ENCODE measurements around the gene SNX24.

Gene SNX24

GRCh38 chr5:122947772-122948171 lies 102.4 kb downstream of the SNX24 start:
- peaks cover 0 to 63% (median 0%) of the 10 kb centered on the region in 11 experiments; a peak in 5 of 22 replicates for H3K36me3 ChIP-seq
- no peaks in the 10 kb centered on the region for H3K27me3 ChIP-seq
- TF ChIP-seq Cebpa-rat (IDR thresholded peaks at IDR 0.05), result no peak
- peak overlapping the region in 9 of 11 experiments; percentile 9 to 76 (median 60); a peak in 14 of 22 replicates for H3K4me2 ChIP-seq
- H3K4me3 ChIP-seq, result no peak overlapping the region
- no peak overlapping the region for H3K27ac ChIP-seq
- 0 out of 22 replicates have a peak, but pooled peaks cover 0 to 3% (median 0%) of the 10 kb centered on the region in 11 experiments for H3K9me3 ChIP-seq (replicated peaks in 1 of 11)
- H3K9ac ChIP-seq, result no peak overlapping the region
- peaks cover 0 to 37% (median 0%) of the 10 kb centered on the region in 11 experiments; a peak in 3 of 22 replicates for H4K20me1 ChIP-seq
- peaks cover 13 to 24% (median 19%) of the 10 kb centered on the region in 10 experiments for H3K4me1 ChIP-seq

- no peak overlapping the region for H3K9ac ChIP-seq
- H3K4me2 ChIP-seq, result peak overlapping the region in 8 of 11 experiments; percentile 31 to 76 (median 62); a peak in 14 of 22 replicates
- peaks cover 13 to 21% (median 19%) of the 10 kb centered on the region in 10 experiments for H3K4me1 ChIP-seq
- peaks cover 0 to 32% (median 0%) of the 10 kb centered on the region in 11 experiments; a peak in 3 of 22 replicates for H4K20me1 ChIP-seq
- H3K27me3 ChIP-seq, result no peaks in the 10 kb centered on the region
- H3K36me3 ChIP-seq, result peaks cover 0 to 59% (median 0%) of the 10 kb centered on the region in 11 experiments; a peak in 5 of 22 replicates
- no peak overlapping the region for H3K4me3 ChIP-seq
- TF ChIP-seq Cebpa-rat (IDR thresholded peaks at IDR 0.05), result peak in 3 of 11 experiments; percentile 18 to 61 (median 28); a peak in 4 of 22 replicates
- no peak overlapping the region for H3K27ac ChIP-seq
- H3K9me3 ChIP-seq (replicated peaks in 1 of 11), result 0 out of 22 replicates have a peak, but pooled peaks cover 0 to 3% (median 0%) of the 10 kb centered on the region in 11 experiments
Observed at GRCh38 chr5:122948319-122948718, 102.9 kb downstream of the SNX24 start.

GRCh38 chr5:122951658-122952057 lies 106.2 kb downstream of the SNX24 start:
- H3K27ac ChIP-seq, result no peak overlapping the region
- TF ChIP-seq Cebpa-rat (IDR thresholded peaks at IDR 0.05), result no peak
- H3K27me3 ChIP-seq, result no peaks in the 10 kb centered on the region
- no peak overlapping the region for H3K4me2 ChIP-seq
- no peak overlapping the region for H3K9ac ChIP-seq
- H3K36me3 ChIP-seq, result peaks cover 0 to 62% (median 0%) of the 10 kb centered on the region in 11 experiments; a peak in 5 of 22 replicates
- H4K20me1 ChIP-seq, result peaks cover 0 to 10% (median 0%) of the 10 kb centered on the region in 11 experiments; a peak in 2 of 22 replicates
- peaks cover 0 to 3% (median 0%) of the 10 kb centered on the region in 11 experiments; a peak in 1 of 22 replicates for H3K9me3 ChIP-seq (replicated peaks in 1 of 11)
- no peak overlapping the region for H3K4me3 ChIP-seq
- H3K4me1 ChIP-seq, result peaks cover 0 to 20% (median 15%) of the 10 kb centered on the region in 10 experiments; a peak in 15 of 20 replicates

- Histone ChIP-seq H3K27ac (no peak overlapping the region), H3K4me3 (no peak overlapping the region), H3K4me1 (no peaks in the 10 kb centered on the region), H3K36me3 (peaks cover 0 to 46% (median 0%) of the 10 kb centered on the region in 11 experiments; a peak in 4 of 22 replicates), H3K9me3 (replicated peaks in 1 of 11) (peaks cover 0 to 16% (median 7%) of the 10 kb centered on the region in 11 experiments; a peak in 6 of 22 replicates), H4K20me1 (peaks cover 0 to 10% (median 0%) of the 10 kb centered on the region in 11 experiments; a peak in 2 of 22 replicates), H3K9ac (no peak overlapping the region), H3K27me3 (no peaks in the 10 kb centered on the region), H3K4me2 (no peak overlapping the region)
- no peak for TF ChIP-seq Cebpa-rat (IDR thresholded peaks at IDR 0.05)
Observed at GRCh38 chr5:122954719-122955118, 109.3 kb downstream of the SNX24 start.

- peaks cover 0 to 14% (median 7%) of the 10 kb centered on the region in 11 experiments; a peak in 6 of 22 replicates for H3K9me3 ChIP-seq (replicated peaks in 1 of 11)
- TF ChIP-seq Cebpa-rat (IDR thresholded peaks at IDR 0.05), result no peak
- no peak overlapping the region for H3K9ac ChIP-seq
- no peaks in the 10 kb centered on the region for H3K4me1 ChIP-seq
- H3K36me3 ChIP-seq, result peaks cover 0 to 24% (median 0%) of the 10 kb centered on the region in 11 experiments; a peak in 4 of 22 replicates
- H3K27ac ChIP-seq, result no peak overlapping the region
- no peak overlapping the region for H3K4me3 ChIP-seq
- H4K20me1 ChIP-seq, result peaks cover 0 to 21% (median 0%) of the 10 kb centered on the region in 11 experiments; a peak in 3 of 22 replicates
- H3K27me3 ChIP-seq, result no peaks in the 10 kb centered on the region
- no peak overlapping the region for H3K4me2 ChIP-seq
Observed at GRCh38 chr5:122957457-122957856, 112.0 kb downstream of the SNX24 start.

GRCh38 chr5:122959740-122960445 lies 114.5 kb downstream of the SNX24 start:
- H3K9me3 ChIP-seq (replicated peaks in 1 of 11), result peaks cover 0 to 14% (median 7%) of the 10 kb centered on the region in 11 experiments; a peak in 6 of 22 replicates
- no peak overlapping the region for H3K4me3 ChIP-seq
- peaks cover 0 to 39% (median 0%) of the 10 kb centered on the region in 11 experiments; a peak in 4 of 22 replicates for H3K36me3 ChIP-seq
- H3K4me1 ChIP-seq, result no peaks in the 10 kb centered on the region
- H3K27me3 ChIP-seq, result no peaks in the 10 kb centered on the region
- no peak overlapping the region for H3K4me2 ChIP-seq
- H3K9ac ChIP-seq, result no peak overlapping the region
- H3K27ac ChIP-seq, result no peak overlapping the region
- H4K20me1 ChIP-seq, result peaks cover 0 to 34% (median 0%) of the 10 kb centered on the region in 11 experiments; a peak in 3 of 22 replicates
- no peak for TF ChIP-seq Cebpa-rat (IDR thresholded peaks at IDR 0.05)

- no peak for TF ChIP-seq Cebpa-rat (IDR thresholded peaks at IDR 0.05)
- Histone ChIP-seq H3K4me3 (no peak overlapping the region), H3K4me2 (no peak overlapping the region), H4K20me1 (peaks cover 0 to 44% (median 0%) of the 10 kb centered on the region in 11 experiments; a peak in 4 of 22 replicates), H3K9me3 (replicated peaks in 1 of 11) (peaks cover 0 to 6% (median under 1%) of the 10 kb centered on the region in 11 experiments; a peak in 5 of 22 replicates), H3K27ac (no peak overlapping the region), H3K4me1 (no peaks in the 10 kb centered on the region), H3K27me3 (no peaks in the 10 kb centered on the region), H3K36me3 (peaks cover 0 to 45% (median 0%) of the 10 kb centered on the region in 11 experiments; a peak in 4 of 22 replicates), H3K9ac (no peak overlapping the region)
Observed at GRCh38 chr5:122963305-122963704, 117.9 kb downstream of the SNX24 start.

- H3K9ac ChIP-seq, result no peak overlapping the region
- H3K9me3 ChIP-seq (replicated peaks in 1 of 11), result no peaks in the 10 kb centered on the region
- no peak for TF ChIP-seq Cebpa-rat (IDR thresholded peaks at IDR 0.05)
- H3K27me3 ChIP-seq, result no peaks in the 10 kb centered on the region
- H3K36me3 ChIP-seq, result peaks cover 0 to 55% (median 0%) of the 10 kb centered on the region in 11 experiments; a peak in 4 of 22 replicates
- H3K27ac ChIP-seq, result no peak overlapping the region
- peaks cover 0 to 36% (median 0%) of the 10 kb centered on the region in 11 experiments; a peak in 4 of 22 replicates for H4K20me1 ChIP-seq
- H3K4me2 ChIP-seq, result no peak overlapping the region
- no peak overlapping the region for H3K4me3 ChIP-seq
- no peaks in the 10 kb centered on the region for H3K4me1 ChIP-seq
Observed at GRCh38 chr5:122965111-122965510, 119.7 kb downstream of the SNX24 start.

- H4K20me1 ChIP-seq, result peaks cover 0 to 34% (median 0%) of the 10 kb centered on the region in 11 experiments; a peak in 4 of 22 replicates
- no peaks in the 10 kb centered on the region for H3K9me3 ChIP-seq (replicated peaks in 1 of 11)
- H3K4me2 ChIP-seq, result no peak overlapping the region
- H3K4me1 ChIP-seq, result no peaks in the 10 kb centered on the region
- H3K4me3 ChIP-seq, result no peak overlapping the region
- H3K27ac ChIP-seq, result no peak overlapping the region
- H3K27me3 ChIP-seq, result no peaks in the 10 kb centered on the region
- no peak overlapping the region for H3K9ac ChIP-seq
- TF ChIP-seq Cebpa-rat (IDR thresholded peaks at IDR 0.05), result no peak
- peaks cover 0 to 68% (median 0%) of the 10 kb centered on the region in 11 experiments; a peak in 4 of 22 replicates for H3K36me3 ChIP-seq
Observed at GRCh38 chr5:122967085-122967484, 121.7 kb downstream of the SNX24 start.
